Endodermal cell (in vitro differentiated cells): ENCODE measurements around the gene NEK10. TPM values are rescaled to one million over a fixed set of nuclear protein-coding genes. Genes with fewer than 3 reads are reported as not detected.

Experiments
- DNase-seq: peaks from one replicate; pipeline ENCODE4 v3.0.0-alpha.2; 2017
- H3K27ac ChIP-seq: 2 replicates; pipeline ENCODE4 v1.5.1; 2013; ENCODE audit warnings: mild to moderate bottlenecking, low read depth, low read length, moderate library complexity
- H3K27me3 ChIP-seq: 2 replicates; pipeline ENCODE4 v1.6.1; 2013; ENCODE audit warnings: mild to moderate bottlenecking, low read length, moderate library complexity; ENCODE audit not compliant: insufficient read depth, control insufficient read depth, poor library complexity, severe bottlenecking
- H3K36me3 ChIP-seq: 2 replicates; pipeline ENCODE4 v1.7.0; 2013; ENCODE audit warnings: mild to moderate bottlenecking, low read length, moderate library complexity; ENCODE audit not compliant: control insufficient read depth, insufficient read depth
- H3K4me1 ChIP-seq: one replicate; pipeline ENCODE4 v1.7.0; 2013; ENCODE audit warnings: low read length; ENCODE audit not compliant: control insufficient read depth, insufficient read depth
- H3K4me3 ChIP-seq: 2 replicates; pipeline ENCODE4 v1.5.1; 2013; ENCODE audit warnings: mild to moderate bottlenecking, low read length, moderate library complexity
- H3K9ac ChIP-seq: 2 replicates; pipeline ENCODE4 v1.6.1; 2013; ENCODE audit warnings: mild to moderate bottlenecking, low read length, moderate library complexity; ENCODE audit not compliant: poor library complexity, severe bottlenecking; ENCODE audit errors: extremely low read depth
- H3K9me3 ChIP-seq: 2 replicates; pipeline ENCODE4 v1.6.1; 2013; ENCODE audit warnings: mild to moderate bottlenecking, low read length, moderate library complexity; ENCODE audit not compliant: control insufficient read depth
- H3K27ac Mint-ChIP-seq: 2 replicates; pipeline ENCODE4 v1.8.0; 2020; ENCODE audit warnings: mixed read lengths
- H3K27me3 Mint-ChIP-seq: 2 replicates; pipeline ENCODE4 v1.8.0; 2021; ENCODE audit warnings: mild to moderate bottlenecking, mixed read lengths; ENCODE audit not compliant: insufficient read depth
- H3K36me3 Mint-ChIP-seq: 2 replicates; pipeline ENCODE4 v1.8.0; 2020; ENCODE audit warnings: low read depth, mixed read lengths
- H3K4me1 Mint-ChIP-seq: 2 replicates; pipeline ENCODE4 v1.8.0; 2020; ENCODE audit warnings: mixed read lengths
- H3K4me3 Mint-ChIP-seq: 2 replicates; pipeline ENCODE4 v1.8.0; 2020; ENCODE audit warnings: mild to moderate bottlenecking, moderate library complexity, mixed read lengths
- H3K9me3 Mint-ChIP-seq: 2 replicates; pipeline ENCODE4 v1.8.0; 2020; ENCODE audit warnings: mild to moderate bottlenecking, mixed read lengths
- WGBS, 2 experiments: methylation state at CpG; one replicate each; pipeline versions ENCODE4 v1.1.5 to v1.1.7; 2013; ENCODE audit warnings: missing lambda C conversion rate in 2 of 2, mixed read lengths in 1 of 2; ENCODE audit not compliant: insufficient coverage in 1 of 2, insufficient read length in 1 of 2; 5-methylcytosine and 5-hydroxymethylcytosine counted together
- total RNA-seq, 2 donors: library from RNA; stranded (reverse); fragmentation: NEBNext Ultra II Directional in 1 of 2; extraction: Animal tissue kit (Norgen Biotek cat#: 25700) in 1 of 2; gene quantifications; 2 replicates in 1 of 2; 3 replicates in 1 of 2; pipeline ENCODE4 v1.2.1, GENCODE V29; 2021
- TF ChIP-seq, protein P1 (sequence below): fragments of 200-600 bp; sonication (generic); conservative IDR thresholded peaks from 2 replicates; pipeline ENCODE4 v1.5.0; 2021; ENCODE audit warnings: antibody characterized with exemption, mild to moderate bottlenecking

The NEK10 gene
- total RNA-seq, 2 donors from 2014 or later, result 1.3 to 2.4 TPM

DNA sequence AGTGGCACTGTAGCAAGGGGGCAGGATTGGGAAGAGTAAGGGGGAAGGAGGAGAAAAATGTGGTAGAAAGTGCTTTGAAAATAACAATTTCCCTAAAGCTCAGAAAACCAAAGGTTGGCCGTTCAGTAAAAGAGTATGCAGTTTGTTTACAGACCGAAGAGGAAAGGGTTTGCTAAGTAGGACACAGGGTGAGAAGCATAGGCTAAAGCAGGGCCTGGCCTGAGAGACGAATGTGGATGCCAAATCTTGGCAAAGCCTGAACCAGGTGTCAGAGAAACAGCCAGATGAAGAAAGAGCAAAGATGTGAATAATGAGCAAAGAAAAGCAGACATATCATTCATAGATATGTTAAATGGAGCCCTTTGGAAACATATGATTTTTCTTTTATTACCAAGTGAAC is 17.1 kb downstream of the NEK10 start:
- no peaks in the 10 kb centered on the region for H3K36me3 Mint-ChIP-seq
- WGBS, 2 experiments, result 80 to 93% methylated on average over 3 of the region's 3 CpGs
- Histone ChIP-seq H3K4me3 (peak overlapping the region; percentile 76), H3K36me3 (no peaks in the 10 kb centered on the region), H3K4me1 (peaks cover 25% of the 10 kb centered on the region), H3K9me3 (no peaks in the 10 kb centered on the region), H3K27me3 (no peaks in the 10 kb centered on the region), H3K9ac (no peak overlapping the region), H3K27ac (no peak overlapping the region)
- H3K4me1 Mint-ChIP-seq, result peaks cover 35% of the 10 kb centered on the region
- DNase-seq, result no peak
- H3K27me3 Mint-ChIP-seq, result no peaks in the 10 kb centered on the region
- H3K9me3 Mint-ChIP-seq, result peaks cover 2% of the 10 kb centered on the region
- peak overlapping the region; percentile 3 for H3K4me3 Mint-ChIP-seq
- no peak overlapping the region for H3K27ac Mint-ChIP-seq
- TF ChIP-seq, protein P1, sequence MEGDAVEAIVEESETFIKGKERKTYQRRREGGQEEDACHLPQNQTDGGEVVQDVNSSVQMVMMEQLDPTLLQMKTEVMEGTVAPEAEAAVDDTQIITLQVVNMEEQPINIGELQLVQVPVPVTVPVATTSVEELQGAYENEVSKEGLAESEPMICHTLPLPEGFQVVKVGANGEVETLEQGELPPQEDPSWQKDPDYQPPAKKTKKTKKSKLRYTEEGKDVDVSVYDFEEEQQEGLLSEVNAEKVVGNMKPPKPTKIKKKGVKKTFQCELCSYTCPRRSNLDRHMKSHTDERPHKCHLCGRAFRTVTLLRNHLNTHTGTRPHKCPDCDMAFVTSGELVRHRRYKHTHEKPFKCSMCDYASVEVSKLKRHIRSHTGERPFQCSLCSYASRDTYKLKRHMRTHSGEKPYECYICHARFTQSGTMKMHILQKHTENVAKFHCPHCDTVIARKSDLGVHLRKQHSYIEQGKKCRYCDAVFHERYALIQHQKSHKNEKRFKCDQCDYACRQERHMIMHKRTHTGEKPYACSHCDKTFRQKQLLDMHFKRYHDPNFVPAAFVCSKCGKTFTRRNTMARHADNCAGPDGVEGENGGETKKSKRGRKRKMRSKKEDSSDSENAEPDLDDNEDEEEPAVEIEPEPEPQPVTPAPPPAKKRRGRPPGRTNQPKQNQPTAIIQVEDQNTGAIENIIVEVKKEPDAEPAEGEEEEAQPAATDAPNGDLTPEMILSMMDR, result no peak

DNA sequence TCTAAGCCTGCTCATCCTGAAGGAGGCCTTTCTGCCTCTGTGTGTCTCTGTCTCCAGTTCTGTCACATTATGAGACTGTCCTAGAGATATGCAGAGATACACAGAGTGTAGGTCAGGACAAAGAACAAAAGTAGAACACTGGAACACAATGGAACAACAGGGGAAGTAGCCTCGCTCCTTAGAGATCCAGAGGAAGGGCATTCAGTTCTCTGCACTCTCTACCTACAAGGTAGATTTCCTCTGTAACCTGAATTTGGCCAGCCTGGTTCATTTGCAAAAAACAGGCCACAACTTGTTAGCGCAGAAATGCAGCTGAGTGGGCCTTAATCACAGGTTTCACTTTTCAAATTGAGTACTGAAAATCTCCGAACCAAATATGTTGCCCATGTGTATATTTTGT is 19.4 kb downstream of the NEK10 start:
- no peak overlapping the region for H3K4me3 ChIP-seq
- no peaks in the 10 kb centered on the region for H3K9me3 ChIP-seq
- 93% methylated on average over 2 to 3 of the region's 3 CpGs for WGBS, 2 experiments
- Mint-ChIP-seq H3K36me3 (no peaks in the 10 kb centered on the region), H3K4me3 (no peak overlapping the region), H3K4me1 (peaks cover 32% of the 10 kb centered on the region), H3K27ac (no peak overlapping the region), H3K27me3 (no peaks in the 10 kb centered on the region), H3K9me3 (no peaks in the 10 kb centered on the region)
- TF ChIP-seq, protein P1, result no peak
- H3K27me3 ChIP-seq, result no peaks in the 10 kb centered on the region
- no peak for DNase-seq
- H3K4me1 ChIP-seq, result peaks cover 25% of the 10 kb centered on the region
- H3K36me3 ChIP-seq, result no peaks in the 10 kb centered on the region
- no peak overlapping the region for H3K27ac ChIP-seq
- no peak overlapping the region for H3K9ac ChIP-seq

DNA sequence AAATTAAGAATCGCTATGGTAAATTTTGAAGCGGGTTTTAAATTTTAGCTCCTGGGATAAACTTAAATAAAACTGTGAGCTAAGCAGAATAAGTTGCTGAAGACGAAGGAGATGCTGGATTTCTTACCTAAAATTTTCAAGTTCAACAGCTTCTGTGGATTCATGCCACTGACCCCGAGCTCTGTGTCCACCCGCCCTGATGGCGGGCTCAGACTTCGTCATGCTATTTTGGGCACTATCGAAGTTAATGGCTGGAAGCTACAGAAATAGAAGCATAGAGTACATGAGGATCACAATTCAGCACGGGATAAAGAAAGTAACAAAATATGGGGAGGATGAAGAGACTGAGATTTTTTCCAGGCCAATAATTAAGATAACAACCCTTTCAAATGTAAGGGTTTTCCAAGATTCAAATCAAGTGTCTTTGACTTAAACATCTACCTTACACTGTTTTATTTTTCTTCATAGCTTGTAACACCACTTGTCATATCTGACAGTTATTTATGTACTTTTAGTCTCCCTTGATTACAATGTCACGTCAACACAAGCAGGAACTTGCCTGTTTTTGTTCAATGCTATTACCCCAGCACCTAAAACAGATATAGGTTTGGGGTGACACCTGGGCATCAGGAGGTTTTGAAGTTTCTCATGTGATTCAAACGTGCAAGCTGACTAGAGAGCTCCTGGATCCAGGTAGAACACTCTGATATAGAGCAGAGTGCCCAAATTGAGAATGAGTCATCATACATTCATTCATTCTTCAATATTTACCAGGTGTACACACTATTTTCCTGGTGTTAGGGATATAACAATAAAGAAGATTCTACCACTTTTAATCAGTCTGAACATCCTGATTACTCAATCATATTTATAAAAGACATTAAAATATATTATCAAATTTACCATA is 23.0 kb downstream of the NEK10 start:
- no peak for DNase-seq
- H3K27me3 Mint-ChIP-seq, result no peaks in the 10 kb centered on the region
- no peaks in the 10 kb centered on the region for H3K9me3 ChIP-seq
- no peak overlapping the region for H3K27ac Mint-ChIP-seq
- peaks cover 8% of the 10 kb centered on the region for H3K4me1 Mint-ChIP-seq
- no peak overlapping the region for H3K4me3 Mint-ChIP-seq
- H3K27me3 ChIP-seq, result no peaks in the 10 kb centered on the region
- 86 to 90% methylated on average over 6 to 11 of the region's 11 CpGs for WGBS, 2 experiments
- peaks cover 8% of the 10 kb centered on the region for H3K4me1 ChIP-seq
- H3K9me3 Mint-ChIP-seq, result no peaks in the 10 kb centered on the region
- H3K4me3 ChIP-seq, result no peak overlapping the region
- H3K9ac ChIP-seq, result no peak overlapping the region
- TF ChIP-seq, protein P1, result no peak
- no peak overlapping the region for H3K27ac ChIP-seq
- H3K36me3 ChIP-seq, result no peaks in the 10 kb centered on the region
- no peaks in the 10 kb centered on the region for H3K36me3 Mint-ChIP-seq
